SKM-1 (cell line): ENCODE data around the gene SLC4A8.

Source experiments
- DNase-seq: peaks from one replicate; lab custom pipeline; 2025; ENCODE audit not compliant: unreplicated experiment; lab: John Stamatoyannopoulos, UW

The SLC4A8 gene

DNA sequence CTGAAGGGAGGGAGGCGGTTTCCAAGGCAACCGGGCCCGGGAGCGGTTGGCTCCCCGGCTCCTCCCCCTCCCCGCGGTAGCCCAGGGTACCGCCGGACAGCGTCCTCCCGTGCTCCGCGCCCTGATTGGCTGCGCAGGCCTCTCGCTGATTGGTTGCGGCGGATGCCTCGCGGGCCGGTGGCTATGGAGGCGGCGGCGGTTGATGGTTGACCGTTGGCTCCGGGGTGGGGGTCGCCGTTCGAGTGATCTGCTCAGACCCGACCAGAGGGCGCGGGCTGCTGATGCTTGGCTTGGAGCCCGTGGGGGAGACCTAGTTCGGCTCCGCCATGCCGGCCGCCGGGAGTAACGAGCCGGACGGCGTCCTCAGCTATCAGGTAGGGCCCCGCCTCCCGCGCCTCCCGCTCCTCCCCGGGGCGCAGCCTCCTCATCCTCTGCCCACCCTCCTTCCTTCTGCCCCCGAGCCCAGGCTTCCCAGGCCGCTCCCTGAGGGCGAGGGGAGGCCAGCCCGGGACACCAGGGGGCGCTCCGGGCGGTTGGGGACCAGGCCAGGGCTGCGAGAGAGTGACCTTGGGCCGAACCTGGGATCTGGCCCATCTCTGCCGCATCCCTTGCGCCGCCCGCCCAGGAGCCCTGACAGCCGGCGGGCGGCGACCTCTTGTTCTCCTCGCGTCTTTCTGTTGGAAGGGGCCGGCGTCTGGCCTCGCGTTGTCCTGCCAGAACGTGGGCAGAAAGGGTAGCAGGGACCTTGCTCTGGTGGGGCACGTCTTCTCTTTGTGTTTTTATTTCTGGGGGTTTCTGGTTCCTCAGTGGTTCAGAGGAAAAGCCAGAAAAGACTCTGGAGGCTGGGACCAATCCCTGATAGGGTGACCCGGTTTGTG lies at the start of gene SLC4A8:
SLC4A8 (plus strand) TSS at position 170 of the 878 bp plus-strand sequence; CDS start at position 327, 157 bp downstream.
- DNase-seq: peak; percentile 6

DNA sequence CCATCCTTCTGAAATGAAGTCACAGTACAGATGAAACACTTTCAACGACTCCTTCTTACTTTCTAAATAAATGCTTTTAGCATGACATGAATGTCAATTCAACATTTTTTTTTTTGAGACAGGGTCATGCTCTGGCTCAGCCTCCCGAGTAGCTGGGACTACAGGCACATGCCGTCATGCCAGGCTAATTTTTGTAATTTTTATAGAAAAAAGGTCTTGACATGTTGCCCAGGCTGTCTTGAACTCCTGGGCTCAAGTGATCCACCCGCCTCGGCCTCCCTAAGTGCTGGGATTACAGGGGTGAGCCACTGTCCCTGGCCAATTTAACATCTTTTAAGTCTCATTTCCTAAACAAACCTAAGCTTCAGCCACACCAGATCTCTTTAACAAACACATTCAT lies 49.8 kb upstream of the SLC4A8 start:
- DNase-seq: no peak

DNA sequence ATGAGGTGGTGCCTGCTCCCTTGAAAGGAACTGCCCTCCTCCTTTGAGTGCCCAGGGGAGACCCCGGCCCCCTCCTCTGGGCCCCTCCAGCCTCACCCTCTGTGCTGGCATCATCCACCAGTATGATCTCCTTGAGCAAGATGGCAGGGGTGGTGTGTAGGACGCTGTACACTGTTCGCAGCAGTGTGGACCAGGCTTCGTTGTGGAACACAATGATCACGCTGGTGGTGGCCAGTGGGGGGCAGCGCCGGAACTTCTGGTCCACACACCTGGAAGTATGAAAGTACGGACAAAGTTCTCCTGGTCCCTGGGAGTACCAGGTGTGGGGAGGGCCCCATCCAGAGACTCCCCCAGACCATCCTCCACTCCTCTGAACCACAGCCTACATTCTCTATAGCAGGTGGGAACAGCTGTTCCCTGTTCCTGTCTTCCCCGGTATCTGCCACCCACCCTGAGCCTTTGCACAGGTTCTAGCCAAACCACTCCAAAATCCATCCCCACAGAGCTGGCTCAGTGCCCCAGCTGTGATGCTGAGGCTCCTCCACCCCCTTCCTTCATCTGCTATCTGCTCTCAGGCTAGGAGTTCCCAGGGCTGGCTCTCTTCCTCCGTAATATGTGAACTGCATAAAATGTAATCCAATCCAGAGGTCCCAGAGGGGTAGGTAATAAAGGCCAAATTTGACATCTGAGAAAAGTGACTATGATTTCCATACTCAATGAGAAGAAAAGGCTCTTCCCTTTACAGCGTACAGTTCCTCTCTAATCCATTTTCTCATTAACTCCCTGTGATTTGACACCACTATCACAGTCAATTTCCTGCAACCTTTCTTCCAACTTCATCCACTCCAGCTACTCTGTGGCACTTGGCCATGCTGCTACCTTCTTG lies 47.3 kb upstream of the SLC4A8 start:
- DNase-seq: no peak

DNA sequence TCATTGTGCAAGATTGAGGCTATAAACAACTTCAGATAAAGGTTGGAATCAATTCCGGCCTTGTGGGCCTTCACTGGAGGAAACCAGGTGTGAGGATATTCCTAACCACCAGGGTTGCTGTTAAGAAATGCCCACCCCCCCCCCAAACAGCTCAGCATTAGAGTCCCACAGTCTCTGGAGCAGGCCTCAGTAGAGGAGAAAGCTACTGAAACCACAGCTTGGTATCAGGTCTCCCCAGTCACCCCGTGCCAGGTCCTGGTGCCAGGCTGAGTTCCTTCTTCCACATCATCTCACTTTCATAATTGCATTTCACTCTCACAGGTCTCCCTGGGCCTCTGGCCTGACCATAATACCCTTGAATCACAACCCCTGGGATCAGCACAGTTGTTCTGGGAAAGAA lies 45.9 kb upstream of the SLC4A8 start:
- DNase-seq: no peak

DNA sequence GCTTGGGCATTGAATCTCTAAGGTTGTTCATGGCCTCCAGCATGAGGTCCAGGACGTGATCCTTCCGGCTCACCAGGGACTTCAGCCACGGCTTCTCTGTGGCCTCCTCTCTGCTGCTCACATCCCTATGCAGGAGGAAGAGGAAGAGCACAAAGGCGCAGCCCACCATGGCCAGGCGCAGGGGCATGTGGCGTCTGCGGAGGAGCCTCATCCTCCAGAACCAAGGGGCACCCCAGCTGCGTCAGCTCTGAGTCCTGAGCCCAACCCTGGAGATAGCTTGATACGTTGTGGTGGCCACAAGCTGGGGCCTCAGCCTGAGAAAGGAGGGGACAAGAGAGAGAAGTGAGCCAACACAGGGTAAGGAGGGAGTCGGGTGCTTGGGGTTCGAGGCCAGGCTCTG lies 45.1 kb upstream of the SLC4A8 start:
- no peak for DNase-seq

DNA sequence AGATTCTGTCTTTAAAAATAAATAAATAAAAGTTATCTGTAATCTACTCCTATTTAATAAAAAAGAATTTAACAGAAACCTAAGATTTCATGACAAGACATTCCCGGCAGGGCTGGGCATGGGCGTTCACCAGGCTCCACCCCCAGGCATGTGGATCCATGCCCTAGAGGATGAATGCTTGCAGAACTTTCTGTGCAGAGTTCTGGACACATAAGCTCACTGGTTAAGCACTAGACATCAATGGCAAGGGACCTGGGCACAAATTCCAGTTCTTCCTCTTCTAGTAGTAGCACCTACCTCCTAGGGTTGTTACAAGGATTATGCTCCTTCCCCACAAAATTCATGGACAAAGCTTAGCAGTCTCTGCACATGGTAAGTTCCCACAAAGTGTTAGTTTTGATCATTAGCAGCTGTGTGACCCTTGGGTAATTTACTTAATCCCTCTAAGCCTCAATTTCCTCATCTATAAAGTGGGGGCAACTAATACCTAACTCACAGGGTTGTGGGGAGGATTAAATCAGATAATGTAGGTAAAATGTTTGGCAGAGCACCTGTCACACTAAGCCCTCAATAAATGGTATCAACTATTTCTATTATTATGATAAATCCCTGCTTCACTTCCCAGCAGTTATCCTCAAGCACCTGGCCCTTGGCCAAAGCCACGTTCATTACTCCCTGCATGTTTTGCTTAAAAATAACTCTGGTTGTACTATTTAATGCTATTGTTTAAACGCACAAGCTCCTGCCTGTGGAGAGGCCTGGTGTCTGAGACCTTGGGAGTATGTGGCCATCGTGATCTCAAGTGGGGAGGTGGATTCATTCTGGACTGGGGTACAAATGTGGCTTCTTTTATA lies 43.2 kb upstream of the SLC4A8 start:
- DNase-seq: no peak

DNA sequence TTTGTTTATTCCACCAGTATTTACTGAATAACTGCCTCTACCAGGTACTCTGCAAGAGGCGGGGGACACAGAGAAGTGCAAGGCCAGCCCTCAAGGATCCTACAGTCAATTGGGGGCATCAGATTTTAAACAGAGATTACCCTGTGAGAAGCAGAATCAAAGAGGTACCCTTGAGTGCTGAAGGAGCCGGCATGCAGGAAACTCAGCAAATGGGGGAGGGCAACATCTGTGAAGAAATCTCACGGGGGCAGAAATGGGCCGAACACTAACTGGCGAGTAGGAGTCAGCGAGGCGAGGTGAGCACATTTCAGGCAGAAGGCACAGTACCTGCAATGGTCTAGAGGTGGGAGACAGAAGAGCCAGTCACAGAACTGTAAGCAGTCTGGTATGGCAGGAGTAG lies 42.5 kb upstream of the SLC4A8 start:
- no peak for DNase-seq

DNA sequence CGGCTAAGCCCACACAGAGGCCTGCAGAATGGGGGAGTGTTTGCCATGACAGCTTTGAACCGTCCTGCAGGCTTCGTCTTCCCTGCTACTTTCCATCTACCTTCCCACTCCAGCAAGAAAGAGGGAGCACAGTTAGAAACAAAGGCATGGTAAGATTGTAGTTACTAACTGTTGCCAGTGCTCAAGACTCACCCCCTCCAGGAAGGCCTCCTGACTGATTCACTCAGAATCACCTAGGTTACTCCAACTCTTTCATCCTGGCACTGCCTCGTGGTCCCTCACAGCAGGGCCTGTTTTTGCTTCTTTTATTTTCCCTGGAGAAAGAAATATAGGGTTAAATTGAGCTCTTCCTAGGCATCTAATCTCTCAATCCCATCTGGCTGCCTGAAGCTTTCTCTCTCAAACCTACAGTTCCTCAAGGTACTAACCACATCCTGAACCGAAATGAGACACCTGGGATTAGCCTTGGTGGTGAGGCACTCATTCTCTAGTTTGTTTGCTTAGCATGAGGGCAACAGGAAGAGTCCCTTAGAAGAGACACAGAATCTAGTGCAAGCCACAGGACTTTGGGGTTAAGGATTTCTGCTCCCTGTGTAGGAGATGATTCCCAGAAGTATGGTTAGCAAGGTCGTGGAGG lies 41.2 kb upstream of the SLC4A8 start:
- DNase-seq: no peak

DNA sequence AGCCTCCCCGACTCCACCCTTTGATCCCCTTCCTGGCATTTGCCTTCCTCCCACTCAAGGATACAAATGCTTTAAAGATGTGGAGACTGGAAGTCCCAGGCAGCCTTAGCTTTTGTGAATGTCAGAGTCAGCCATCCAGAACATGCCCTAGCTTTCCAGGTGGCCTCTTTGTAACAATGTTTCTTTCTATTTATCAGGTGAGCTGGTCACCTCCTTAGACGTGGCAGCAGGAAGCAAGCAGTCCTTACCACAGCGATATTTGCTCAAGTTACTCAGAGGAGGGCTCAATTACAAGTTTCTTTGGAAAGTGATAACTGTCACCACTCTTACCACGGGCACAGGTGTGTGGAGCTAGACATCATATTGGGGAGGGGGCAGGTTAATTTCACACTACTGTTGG lies 38.3 kb upstream of the SLC4A8 start:
- DNase-seq: no peak

DNA sequence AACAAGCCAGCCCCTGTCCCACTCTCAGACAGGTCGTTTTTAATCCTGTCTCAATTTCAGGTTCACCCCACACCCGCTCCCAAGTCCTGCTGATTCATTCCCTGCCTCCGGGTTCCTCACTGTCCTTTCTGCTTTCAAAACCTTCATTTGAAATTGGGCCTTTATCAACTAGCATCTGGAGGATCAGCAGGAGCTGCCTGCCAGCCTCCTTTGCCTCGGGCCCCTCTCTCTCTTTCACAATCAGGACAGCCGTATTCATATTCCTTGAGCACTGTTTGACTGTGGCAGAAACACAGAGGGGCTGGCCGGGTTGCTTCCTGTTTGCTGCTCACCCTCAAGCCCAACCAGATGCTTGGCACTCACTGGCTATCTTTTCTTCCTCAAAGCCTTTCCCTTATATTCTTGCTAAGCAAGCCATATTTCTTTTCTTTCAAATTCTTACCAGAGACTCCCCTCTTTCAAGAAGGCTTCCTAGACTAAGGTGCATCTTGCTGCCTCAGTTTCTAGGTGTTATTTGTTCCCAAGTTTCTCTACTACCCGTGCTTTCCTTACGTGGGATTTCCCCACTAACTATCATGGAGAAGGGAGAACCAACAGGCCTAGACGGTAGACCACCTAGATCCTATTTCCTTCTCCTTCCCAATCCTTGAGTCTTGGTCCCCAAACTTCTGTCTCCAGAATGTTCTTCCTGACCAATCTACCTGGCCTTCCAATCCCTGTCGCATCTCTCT lies 36.4 kb upstream of the SLC4A8 start:
- peak; percentile 10 for DNase-seq

DNA sequence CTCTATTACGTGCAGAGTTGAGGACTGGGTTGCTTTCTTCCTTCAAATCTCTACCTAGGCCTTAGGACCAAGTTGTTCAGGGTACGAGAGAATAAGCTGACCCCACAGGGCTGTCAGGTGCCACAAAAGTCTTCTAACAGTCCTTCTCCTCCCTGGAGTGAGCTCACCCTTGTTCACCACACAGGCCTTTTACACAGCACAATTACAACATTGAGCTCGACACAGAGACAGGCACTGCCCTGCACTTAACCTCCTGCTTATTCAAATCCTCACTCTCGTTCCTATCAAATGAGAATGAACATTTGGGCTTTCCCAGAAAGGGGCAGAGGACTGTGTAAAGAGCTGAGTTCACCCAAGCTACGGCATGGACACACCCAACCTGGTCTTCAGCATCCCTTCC lies 35.8 kb upstream of the SLC4A8 start:
- no peak for DNase-seq

DNA sequence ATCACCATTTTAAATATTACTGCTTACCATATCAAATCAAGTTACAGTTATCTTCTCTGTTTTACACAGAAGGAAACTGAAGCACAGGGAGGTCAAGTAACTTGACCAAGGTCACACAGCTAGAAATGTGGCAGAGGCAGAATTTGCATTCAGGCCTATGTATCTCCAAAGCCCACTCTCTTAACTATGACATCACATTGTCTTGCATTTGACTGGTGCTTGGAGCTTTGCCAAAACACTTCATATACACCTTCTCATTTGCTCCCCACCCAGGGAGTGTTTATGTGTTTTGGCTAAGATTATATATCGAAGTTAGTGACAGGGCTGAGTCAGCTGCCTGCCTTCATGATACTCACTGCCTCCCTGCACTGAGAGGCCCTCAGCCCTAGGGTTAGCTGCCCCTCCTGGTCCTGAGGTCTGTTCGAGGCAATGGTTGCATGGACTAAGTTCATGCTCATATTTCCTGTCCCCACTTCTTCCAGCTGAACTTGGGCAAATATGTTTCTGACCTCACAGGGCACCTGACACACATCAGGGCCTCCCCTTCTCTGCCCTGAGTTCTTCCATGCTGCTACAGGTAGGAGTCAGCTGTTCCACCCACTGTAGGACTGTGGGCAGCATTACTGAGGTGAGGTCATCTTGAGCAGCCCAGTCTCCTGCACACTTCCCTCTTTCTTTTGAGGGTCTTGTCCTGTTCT lies 35.2 kb upstream of the SLC4A8 start:
- no peak for DNase-seq

DNA sequence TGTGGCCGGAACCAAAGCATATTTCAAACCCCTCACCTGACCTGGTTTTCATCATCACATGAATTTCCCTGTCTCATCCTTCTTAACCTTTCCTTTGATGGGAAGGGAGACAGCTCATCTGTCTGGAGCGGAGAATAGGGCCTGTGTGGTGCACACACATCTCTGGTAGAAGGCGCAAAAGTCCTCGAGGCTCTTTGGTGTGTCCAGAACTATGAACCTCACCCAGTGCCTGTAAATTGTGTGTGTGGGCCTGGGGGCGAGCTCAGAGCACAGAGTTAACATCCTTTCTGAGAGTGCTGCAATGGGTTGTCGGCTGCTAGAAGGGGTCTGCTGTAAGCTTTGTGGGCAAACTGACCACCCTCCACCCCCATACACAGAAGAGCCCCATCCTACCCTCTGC lies 34.2 kb upstream of the SLC4A8 start:
- DNase-seq: no peak

DNA sequence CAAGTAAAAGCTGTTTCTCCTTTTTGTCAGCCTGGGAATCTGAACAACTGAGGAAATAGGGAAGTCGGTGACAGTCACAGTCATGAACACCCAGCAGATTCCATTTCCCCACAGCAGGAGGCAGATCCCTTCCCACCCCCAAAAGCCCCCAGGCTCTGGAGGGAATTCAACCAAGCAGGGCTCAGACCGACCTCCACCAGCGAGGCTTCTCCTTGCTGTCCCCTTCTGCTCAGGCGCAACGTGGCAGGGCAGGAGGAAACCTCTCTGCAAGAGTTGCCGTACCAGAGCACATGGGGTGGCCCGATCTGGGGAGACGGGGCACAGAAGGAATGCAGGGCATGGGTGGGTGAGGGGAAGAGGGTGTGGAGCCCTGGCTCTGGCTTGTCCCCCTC lies 33.7 kb upstream of the SLC4A8 start:
- peak; percentile 34 for DNase-seq

DNA sequence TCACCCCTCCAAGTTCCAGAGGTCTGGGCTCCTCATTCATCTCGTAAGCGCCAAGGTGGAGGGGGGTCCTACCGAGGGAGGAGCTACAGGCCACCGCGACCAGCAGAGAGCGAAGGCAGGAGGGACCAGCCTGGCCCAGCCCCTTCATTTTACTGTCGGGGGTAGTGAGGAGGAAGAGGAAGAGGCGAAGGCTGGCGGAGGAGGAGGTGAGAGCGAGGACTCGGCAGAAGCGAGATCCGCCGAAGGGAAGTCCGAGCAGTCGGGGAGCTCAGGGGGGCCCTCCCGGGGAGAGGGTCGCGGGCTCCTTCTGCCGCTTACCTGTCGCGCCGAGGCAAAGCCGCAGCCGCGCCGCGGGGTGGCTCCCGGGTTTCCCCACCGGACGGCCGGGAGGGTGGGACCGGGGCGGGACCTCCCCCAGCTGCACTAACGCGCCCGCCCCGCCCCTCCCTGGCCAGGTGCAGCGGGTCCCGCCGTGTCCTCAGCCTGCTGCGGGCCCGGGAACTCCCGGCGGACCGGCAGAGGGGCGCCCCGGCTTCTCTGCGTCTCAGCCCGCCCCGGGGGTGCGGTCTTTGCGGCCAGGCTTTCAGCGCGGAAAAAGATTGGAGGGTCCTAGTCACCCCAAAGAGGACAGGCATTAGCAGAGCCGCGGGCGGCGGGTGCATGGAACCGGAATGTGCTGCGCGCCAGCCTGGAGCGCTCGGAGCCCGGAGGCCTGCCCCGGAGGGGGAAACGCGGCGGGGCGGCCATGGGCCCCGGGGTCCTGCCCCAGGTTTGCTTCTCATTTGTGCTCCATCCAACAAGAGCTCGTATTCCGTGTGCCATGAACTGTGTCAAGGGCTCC lies 33.1 kb upstream of the SLC4A8 start, which contains the start of gene GALNT6:
GALNT6 (minus strand) TSS at position 124 of the 841 bp plus-strand sequence. CDS start 11,625 bp downstream, outside the sequence.
- DNase-seq: peak; percentile 34

DNA sequence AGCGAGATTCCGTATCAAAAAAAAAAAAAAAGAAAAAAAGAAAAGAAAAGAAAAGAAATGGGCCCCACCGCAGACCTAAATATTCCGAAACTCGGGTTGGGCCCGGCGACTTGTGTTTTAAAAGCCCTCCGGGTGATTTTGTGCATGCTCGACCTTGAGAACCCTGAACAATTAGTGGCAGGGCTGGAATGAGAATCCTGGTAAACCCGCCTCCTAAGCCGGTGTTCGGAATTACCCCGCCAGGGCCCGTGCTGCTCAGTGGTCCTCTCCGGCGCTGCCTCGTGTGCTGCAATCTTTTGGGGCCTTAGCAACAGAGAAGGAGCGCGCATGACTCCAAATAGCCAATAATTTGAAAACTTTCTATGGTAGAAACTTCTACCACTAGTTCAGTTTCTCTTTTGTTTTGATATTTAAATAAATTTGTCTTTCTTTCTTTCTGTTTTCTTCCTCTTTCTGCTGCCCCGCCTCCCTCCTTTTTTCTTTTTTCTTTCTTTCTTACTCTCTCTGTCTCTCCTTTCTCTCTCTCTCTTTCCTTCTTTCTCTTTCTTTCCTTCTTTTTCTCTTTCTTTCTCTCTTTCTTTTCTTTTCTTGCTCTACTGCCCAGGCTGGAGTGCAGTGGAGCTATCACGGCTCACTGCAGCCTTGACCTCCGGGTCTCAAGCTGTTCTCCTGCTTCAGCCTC lies 31.9 kb upstream of the SLC4A8 start:
- no peak for DNase-seq

DNA sequence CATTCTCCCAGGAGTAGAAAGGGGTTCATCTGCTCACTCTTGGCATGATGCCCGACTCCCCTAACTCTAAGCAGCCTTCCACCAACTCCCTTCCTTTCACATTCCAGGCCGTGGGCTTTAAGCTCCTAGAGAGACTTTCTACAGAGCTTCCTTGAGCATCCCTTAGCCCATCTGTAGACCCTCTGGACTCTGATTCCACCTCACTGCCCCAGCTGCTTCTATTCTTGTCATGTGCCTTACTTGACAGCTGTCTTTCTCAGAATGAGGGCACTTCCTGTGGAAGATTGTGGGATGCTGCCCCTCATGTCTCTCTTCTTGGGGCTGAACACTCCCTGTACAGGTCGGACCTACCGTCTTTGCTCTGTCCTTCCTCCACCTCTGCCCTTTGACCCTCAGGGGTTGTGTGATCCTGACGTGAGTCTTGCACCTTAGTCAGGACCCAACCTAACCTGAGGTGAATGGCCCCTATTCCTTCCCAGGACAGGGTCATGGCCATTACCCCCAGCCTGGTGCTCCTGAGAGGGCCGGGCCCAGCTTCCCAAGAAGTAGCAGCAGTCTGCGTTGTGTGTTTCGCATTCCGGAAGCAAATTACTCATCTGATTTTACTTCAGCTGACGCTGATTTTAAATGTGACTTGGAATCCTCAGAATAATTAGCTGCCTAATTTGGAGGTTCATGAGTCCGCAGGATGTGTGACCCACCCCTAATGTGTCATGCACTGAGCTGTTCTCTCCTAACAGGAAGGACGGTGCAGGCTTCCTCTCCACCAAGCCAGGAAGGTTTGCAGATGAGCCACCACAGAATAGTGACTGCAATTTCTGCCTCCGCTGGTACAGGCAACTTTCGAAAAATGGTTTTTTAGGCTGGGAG lies 30.7 kb upstream of the SLC4A8 start:
- DNase-seq: no peak
